Lung microvascular endothelial cell (primary cell): ENCODE results near the gene TSPAN6. TPM values are rescaled to one million over a fixed set of nuclear protein-coding genes. Genes with fewer than 3 reads are reported as not detected.

Experiments
- DNase-seq, 2 donors: peaks; one replicate each; pipeline versions ENCODE4 v3.0.0 to v3.0.0-alpha.2; 2010; ENCODE audit warnings: low read depth in 2 of 2
- total RNA-seq: library from RNA; depleted of rRNA; stranded (reverse); fragments of >200 nt; gene quantifications from 2 replicates; pipeline ENCODE4 v1.2.1, GENCODE V29; 2014

Gene TSPAN6, protein sequence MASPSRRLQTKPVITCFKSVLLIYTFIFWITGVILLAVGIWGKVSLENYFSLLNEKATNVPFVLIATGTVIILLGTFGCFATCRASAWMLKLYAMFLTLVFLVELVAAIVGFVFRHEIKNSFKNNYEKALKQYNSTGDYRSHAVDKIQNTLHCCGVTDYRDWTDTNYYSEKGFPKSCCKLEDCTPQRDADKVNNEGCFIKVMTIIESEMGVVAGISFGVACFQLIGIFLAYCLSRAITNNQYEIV
- 54.7 and 117 TPM in 2 replicates for total RNA-seq

DNA sequence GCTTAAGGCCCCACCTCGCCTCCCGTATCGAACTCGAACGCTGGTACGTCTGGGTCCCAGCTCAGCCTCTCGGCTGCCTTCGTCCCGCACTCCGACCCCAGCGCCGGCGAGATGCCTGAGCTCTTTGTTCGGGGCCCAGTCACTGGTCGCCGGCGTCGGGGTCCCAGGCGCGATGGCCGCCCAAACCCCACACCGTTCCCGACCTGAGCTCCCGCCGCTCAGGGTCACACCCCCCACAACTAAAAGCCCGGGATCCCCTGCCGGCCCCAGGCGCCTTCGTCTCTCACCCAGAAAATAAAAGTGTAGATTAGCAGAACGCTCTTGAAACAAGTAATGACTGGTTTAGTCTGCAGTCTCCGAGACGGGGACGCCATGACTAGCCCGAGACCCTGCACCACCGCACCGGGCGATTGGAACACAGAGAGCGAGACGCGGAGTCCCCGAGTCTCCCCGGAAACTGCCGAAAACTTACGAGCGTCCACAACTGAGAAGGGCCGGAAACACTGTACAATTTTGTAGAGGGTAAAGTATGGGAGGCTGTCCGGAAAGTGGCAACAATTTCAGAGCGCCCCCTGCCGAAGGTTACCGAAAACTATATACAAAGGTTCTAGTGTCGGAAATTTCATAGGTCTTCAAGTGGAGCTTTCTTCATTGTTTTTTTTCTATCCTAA lies at the start of gene TSPAN6:
TSPAN6 (minus strand) TSS at position 486 of the 671 bp plus-strand sequence; CDS start at position 374, 112 bp downstream.
- DNase-seq = peak; percentile 63 to 80

DNA sequence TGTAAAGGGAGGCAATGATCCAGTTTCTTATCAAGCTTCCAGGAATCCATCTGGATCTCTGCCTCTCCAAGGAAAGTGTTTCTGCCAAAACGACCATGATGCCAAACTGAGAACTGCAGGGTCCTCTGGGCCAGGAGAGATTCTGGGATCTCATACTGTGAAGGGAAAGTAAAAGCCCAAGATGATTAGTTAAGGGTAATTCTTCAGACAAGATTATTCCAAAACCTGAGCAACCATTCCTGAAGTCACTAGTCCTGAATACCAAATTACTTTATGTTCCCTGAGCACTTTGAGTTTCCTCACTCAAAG lies 49.3 kb upstream of the TSPAN6 start:
- DNase-seq = no peak

DNA sequence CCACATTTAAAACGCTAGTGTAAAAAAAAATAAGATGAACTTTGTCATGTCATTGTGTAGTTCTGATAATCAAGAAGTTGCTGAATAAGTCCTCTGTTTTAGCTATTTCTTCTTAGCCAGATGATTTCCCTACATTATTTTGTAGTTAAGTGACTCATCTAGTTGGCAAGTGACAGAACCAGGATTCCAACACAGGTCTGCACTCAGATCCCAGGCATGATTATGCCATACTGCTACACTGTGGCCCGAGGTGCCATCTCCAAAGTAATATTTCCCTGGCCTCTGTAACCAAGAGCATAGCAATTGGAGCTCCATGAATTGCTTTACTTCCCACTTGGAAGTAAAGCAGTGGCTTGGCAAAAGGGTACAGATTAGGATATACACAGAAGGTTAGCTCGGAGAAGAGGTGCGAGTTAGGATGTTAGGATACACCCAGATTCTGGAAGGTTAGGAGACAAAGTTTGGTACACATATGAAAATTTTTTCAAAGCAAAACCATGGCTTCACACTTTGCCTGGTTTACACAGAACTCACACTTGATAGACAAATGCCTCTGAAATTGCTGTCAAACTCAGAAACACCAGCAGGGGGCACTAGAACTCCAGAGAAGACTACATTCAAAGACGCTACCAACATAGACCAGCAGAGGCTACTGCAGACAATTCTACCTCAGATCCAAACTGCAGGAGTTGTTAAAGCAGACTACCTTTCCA lies 48.8 kb upstream of the TSPAN6 start:
- DNase-seq = peak; percentile 83 to 90

DNA sequence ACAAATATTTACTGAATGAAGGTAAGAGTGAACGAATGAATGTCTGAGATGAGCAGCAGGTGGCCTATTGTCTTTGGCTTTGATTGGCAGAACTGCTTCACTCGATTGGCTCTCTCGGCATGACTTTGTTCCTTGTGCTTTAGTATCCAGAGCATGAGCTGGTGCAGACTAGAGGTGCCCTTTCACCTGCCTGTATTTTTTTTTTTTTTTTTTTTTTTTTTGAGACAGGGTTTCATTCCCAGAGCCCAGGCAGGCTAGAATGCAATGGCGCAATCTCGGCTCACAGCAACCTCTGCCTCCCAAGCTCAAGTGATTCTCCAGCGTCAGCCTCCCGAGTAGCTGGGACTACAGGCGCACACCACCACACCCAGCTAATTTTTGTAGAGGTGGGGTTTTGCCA lies 46.3 kb upstream of the TSPAN6 start:
- DNase-seq = no peak

DNA sequence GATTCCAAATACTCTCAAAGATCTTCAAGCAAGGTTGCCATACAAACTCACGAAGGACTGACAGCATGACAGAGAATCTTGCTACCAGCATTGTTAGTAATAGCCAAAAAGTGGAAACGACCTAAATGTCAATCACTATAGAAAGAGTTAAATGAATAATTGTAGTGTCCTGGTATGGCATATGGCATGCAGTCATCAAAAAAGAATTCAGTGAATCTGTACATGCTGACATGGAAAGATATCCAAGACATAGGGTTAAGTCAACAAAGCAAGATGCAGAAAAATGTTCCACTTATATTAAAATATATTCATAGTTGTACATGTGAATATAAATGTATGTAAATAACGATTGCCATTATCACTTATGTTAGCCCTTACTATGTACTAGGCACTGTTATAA lies 45.0 kb upstream of the TSPAN6 start:
- no peak for DNase-seq

DNA sequence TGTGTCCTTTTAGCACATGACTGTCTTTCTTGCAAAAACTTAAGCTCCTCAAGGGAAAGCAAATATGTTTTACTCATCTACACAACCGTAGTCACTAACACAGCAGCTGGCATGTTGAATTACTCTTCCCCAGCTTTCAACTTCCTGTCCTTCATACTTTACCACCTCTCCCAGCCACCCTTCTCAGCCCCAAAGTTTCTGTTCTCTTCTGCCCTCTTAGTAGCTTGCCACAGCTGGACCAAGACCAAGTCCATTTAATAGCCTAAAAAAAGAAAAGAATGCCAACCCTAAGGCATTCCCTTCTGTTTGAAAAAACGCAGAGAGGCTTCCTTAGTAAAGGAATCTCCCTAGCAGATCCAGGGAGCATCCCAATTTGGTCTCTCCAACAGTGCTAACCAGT lies 44.1 kb upstream of the TSPAN6 start:
- no peak for DNase-seq

DNA sequence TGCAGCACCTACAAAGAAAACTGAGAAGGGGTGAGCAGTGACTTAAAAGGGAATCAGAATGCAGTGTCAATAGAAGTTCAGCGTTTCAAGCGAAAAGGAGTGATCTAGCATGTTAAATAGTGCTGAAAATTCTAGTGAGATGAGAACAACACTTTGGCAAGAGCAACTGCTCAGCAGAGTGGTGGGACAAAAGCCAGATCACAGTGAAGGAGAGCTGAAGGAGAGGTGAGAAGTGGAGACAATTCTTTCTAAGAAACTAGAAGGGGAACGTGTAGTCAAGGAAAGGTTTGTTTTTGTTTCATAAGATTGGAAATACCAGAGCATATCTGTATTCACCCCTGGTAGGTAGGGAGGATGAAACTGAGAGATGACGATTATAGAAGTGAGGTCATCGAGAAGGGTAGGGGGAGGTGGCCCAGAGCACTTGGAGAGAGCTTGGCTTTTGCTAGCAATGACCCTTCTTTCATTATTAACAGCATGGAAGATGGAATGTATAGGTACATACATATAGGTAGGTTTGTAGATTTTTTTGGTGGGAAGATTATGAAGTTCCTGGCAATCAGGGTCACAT lies 41.1 kb upstream of the TSPAN6 start:
- no peak for DNase-seq

DNA sequence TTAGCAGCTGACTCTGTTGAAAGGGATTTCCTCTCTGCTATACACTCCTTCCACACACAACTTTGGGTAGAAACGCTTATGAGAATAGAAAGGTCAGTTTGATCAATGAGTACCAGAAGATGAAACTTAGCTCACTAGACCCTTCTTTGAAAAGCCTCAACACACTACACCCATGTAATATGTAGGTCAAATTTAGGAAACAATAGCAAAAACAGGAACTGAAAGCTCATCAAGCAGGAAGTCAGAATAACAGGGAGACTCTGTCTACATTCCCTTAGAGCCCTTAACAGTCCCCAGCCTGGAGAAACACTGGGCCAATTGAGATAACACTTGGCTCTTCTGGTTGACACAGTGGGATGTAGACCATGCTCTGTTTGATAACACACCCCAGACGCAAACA lies 38.1 kb upstream of the TSPAN6 start:
- DNase-seq = peak in 1 of 2 donors; percentile 37

DNA sequence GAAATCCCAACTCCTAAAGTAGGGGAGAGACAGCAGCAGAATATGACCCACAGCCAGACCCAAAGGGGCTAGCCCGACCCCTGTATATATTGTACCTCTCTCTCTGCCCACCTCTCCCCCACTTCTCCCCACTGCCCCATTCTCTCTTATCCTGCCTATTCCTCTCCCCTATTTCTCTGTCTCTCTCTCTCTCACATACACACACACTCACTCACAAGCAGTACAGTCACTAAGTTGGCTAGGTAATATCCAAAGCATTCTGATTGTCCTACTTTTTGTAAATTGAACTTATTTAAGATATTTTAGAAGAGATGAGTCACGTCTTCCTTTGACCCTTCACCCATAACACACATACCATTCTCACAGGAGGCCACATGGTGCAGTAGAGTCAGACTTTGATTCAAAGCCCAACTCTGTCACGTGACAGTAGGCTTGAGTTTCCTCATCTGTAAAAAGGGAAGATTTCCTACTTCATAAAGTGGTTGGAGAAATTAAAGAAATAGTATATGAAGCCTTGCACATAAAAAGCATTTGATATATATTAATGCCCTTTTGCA lies 36.9 kb upstream of the TSPAN6 start:
- peak; percentile 69 to 73 for DNase-seq

DNA sequence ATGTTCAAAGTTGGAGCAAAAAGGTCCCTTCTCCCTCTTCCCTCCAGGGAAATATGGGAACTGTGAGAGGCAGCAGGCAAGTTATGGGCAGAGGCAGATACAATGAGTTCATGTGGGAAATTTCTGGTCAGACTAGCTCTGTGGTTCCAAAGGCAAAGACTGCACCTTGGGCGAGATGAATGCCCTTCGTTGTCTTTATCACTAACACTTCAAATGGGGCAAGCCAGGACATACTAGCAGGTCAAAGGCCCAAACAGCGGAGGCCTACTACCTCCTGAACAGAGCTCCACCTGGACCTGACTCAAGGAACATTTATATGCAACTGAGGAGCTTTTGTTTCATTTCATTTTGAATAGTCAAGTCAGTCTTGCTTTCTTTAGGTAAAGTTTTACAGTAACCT lies 36.4 kb upstream of the TSPAN6 start:
- DNase-seq = no peak

DNA sequence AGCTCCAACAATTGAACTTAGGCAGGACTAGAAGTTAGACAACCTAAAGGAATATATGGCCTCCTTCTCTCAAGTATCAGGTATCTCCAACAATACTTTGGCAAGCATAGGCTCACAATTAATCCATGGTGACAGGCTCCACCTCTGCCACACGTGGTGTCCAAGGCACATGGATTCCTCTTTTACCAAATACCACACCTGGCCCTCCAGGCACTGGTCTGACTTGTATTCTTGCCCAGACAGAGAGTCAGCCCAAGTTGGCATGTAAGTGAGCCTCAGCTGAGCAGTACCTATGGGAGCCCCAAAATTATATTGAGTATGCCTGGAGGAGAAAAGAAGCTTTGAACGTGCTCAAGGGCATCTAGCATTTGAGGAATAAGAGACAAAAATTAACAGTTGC lies 27.0 kb upstream of the TSPAN6 start:
- DNase-seq = no peak

DNA sequence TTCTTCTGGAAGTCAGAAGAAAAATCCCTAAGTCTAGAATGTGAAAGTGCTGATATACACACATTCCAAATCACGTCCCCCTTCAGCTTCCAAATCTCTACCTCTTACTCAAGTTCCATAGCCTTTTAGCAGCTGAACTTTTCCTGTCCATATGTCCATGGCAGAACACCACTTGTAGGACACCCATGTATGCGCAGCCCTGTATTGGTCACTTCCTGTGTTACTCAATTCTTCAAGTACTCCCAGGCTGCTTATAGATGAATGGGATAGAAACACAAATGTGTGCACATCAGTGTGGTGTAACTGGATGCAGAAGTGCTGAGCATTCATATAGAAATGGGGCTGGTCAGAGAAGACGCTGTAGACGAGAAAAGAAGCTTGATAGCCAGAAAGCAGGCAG lies 26.2 kb upstream of the TSPAN6 start:
- peak in 1 of 2 donors; percentile 62 for DNase-seq

DNA sequence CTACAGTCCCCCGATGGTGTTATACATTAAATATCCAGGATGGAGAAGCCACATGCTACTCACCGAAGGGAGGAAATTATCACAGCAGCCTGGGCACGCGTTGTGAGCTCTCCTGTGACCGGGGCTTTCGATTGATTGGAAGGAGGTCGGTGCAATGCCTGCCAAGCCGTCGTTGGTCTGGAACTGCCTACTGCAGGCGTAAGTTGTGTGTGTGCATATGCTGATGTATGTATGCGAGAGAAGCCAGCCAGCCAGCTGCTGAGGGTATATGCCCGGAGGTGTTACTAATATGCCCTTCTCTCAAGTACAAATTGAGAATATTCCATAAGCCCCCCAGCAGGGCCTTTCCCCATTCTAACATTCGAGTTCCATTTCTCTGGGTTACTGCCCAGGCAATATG lies 25.6 kb upstream of the TSPAN6 start:
- no peak for DNase-seq

DNA sequence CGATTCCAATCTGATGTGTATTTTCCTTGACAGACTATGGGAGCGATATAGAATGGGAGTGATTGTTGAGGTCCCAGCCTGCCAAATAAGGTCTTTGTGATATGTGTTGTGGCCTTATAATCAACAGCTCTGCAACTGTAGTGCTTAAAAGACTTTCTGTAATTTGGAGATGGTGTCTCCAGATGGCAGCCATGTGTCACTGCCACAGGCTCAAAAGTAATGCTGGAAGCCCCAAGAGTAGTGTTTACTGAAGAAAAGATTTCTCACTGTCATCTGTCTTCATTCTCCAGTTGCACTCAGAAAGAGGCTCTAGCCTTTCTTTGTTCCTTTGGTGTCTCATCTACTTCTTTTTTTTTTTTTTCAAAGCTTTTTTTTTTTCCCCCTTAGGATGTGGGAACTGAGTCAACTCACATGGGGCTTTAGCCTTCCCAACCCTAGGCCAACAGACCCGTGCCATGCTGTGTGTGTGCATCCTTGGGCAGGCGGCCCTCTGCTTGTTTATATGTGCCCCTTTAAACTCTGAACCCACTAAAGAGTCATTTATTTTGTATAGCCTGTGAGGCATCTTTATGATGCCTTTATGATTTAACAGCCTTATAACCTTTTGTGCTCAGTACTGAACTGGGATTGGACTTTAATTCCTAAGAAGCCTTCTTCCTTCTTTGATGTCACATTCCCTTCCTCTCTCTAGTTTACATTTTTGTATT lies 23.0 kb upstream of the TSPAN6 start:
- no peak for DNase-seq

DNA sequence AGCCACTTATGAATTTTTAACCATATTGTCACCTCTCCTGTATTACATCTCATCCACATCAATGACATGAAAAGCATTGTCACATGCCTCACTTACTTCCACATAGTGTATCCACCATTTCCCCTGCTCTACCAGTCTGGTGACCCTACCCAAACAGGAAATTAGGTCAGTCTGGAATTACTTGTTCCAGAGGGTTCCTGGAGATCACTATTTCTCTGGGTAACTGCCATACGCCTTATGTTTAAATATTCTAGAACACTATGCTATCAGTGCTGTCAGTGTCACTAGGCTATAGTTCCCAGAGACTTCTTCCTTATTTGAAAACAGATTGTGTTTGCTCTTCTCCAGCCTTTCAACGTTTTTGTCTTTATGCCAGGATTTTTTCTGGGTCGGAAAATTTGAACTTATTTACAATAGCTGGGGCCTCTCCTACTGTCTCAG lies 22.4 kb upstream of the TSPAN6 start:
- DNase-seq = peak; percentile 68 to 81

DNA sequence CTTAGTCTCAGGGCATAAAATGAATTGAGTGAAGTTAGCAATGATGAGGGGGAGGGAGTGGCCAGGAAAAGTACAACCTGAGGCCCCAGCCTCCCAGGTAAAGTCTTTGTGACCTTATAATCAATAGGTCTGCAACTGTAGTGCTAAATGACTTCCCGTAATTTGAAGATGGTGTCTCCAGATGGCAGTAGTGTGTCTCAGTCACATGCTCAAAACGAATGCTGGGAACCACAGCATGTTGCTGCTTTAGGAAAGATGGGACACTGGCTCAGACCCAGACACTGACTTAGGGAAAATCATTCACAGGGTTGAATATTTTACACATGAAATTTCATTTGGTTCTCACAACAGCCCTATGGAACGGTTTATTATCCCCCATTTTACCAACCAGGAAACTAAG lies 17.7 kb upstream of the TSPAN6 start:
- DNase-seq = peak; percentile 46 to 59

DNA sequence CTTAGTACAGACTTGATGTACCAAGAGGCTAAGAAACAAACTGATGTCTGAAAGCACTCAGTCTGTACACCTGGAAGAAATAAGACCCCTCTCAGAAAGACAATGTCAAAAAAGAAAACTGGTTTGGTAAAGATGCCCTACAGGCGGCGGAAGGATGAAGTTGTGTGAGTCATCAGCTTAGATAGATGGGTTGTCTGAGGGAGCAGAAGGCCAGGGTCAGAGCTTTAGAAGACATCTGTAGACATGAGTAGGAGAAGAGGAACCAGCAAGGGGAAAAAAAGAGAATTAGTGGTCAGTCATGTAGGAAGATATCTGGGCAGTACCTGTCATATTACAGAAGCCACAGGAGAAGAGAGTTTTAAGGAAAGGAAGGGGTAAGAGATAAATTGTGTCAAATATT lies 15.7 kb upstream of the TSPAN6 start:
- no peak for DNase-seq

DNA sequence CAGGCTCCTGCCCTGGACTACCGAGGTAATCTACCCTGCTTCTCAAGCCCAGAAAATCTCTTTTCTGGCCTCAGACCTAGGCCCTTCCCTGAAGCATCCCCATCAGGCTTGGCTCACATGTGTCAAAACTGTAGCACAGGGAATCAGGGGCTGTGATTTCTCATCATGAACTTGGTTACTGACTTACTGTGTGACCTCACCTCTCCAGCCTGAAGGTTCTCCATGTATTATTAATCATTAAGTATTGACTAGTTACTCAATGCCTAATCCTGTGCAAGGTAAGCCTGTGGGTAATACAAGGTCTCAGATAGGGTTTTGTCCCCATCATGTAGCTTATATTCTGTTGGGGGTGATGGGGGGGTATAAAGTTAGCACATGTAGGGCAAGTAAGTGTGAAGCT lies 14.2 kb upstream of the TSPAN6 start:
- no peak for DNase-seq

DNA sequence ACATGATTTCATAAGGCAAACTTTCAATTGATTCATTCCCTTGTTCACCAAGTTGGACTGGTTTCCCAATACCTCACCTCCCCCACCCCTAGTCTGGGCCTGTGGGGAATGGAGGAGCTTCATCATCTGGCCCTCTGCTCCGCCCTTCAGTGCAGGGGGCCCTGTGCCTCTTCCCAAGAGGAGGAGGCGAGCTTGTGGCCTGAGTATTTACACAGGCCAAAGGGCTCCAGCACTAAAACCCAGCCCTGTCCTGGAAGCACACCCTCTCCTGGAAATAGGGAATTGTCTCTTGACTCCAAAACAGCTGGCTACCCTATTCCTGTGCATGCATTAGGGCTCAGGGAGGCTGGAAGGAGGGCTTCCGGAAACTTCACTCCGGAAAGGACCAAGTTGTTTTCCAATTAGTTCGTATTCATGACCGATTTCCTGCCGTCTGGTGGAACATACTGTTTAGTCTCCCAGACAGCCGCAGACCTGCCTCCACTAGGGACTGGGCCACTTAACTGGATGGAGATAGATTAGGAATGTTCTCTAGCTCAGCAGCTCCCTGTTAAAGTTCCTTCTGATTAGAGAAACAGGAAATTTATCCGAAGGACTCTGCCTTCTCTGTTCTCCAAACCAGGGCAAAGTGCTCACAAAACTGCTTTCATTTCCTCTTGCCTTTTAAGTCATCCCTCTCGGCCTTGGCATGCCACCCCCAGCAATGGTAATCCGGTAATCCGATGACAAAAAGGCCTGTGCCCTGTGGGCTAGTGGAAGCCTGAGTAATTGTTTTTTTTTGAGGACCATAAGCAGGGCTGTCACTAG lies 13.1 kb upstream of the TSPAN6 start:
- DNase-seq = peak; percentile 76 to 95
